GM21786 (cell line): ENCODE results near the gene ADCY3.

ENCODE experiments used
- ATAC-seq: cut with Tn5 transposase; IDR thresholded peaks from one replicate; pipeline ENCODE4 v1.9.1; 2021; ENCODE audit not compliant: unreplicated experiment

ADCY3 gene

GRCh38 chr2:24926220-24926601 is 6.2 kb upstream of the ADCY3 start:
- no peak for ATAC-seq

- ATAC-seq: no peak
Measured at GRCh38 chr2:24925815-24926214, 5.8 kb upstream of the ADCY3 start.

- ATAC-seq: no peak
Measured at GRCh38 chr2:24924732-24925131, 4.7 kb upstream of the ADCY3 start.

- ATAC-seq: no peak
Measured at GRCh38 chr2:24924266-24924665, 4.2 kb upstream of the ADCY3 start.

- ATAC-seq: no peak
Measured at GRCh38 chr2:24923106-24923505, 3.1 kb upstream of the ADCY3 start.

GRCh38 chr2:24922556-24922955 is 2.5 kb upstream of the ADCY3 start:
- ATAC-seq: no peak

GRCh38 chr2:24920809-24921441 is 888 bp upstream of the ADCY3 start:
- ATAC-seq: no peak

GRCh38 chr2:24919506-24920097 is 435 bp downstream of the ADCY3 start:
- ATAC-seq: peak; percentile 11

GRCh38 chr2:24919037-24919505 is 966 bp downstream of the ADCY3 start:
- no peak for ATAC-seq

GRCh38 chr2:24918326-24919036 is 1.6 kb downstream of the ADCY3 start:
- ATAC-seq: no peak

- ATAC-seq: no peak
Measured at GRCh38 chr2:24917731-24918325, 2.2 kb downstream of the ADCY3 start.

- ATAC-seq: peak; percentile 27
Measured at GRCh38 chr2:24917086-24917485, 3.0 kb downstream of the ADCY3 start.

- no peak for ATAC-seq
Measured at GRCh38 chr2:24915796-24916195, 4.2 kb downstream of the ADCY3 start.

GRCh38 chr2:24915175-24915574 is 4.9 kb downstream of the ADCY3 start:
- no peak for ATAC-seq

GRCh38 chr2:24914713-24915112 is 5.3 kb downstream of the ADCY3 start:
- no peak for ATAC-seq

GRCh38 chr2:24913911-24914310 is 6.1 kb downstream of the ADCY3 start:
- no peak for ATAC-seq

GRCh38 chr2:24912986-24913385 is 7.1 kb downstream of the ADCY3 start:
- ATAC-seq: no peak

- no peak for ATAC-seq
Measured at GRCh38 chr2:24912523-24912922, 7.5 kb downstream of the ADCY3 start.

- ATAC-seq: no peak
Measured at GRCh38 chr2:24910245-24910644, 9.8 kb downstream of the ADCY3 start.

- no peak for ATAC-seq
Measured at GRCh38 chr2:24909555-24910177, 10.4 kb downstream of the ADCY3 start.

GRCh38 chr2:24908461-24908901 is 11.6 kb downstream of the ADCY3 start:
- no peak for ATAC-seq
